Nephron (organoid): Measurements from ENCODE around the gene NEGR1.

Experiments used
- H3K27ac Mint-ChIP-seq, 3 experiments: 2 replicates each; pipeline ENCODE4 v1.8.0; 2020; ENCODE audit warnings: mixed read lengths in 3 of 3, mild to moderate bottlenecking in 2 of 3, moderate library complexity in 1 of 3
- H3K27me3 Mint-ChIP-seq: 2 replicates; pipeline ENCODE4 v1.8.0; 2021; ENCODE audit warnings: low read depth, mild to moderate bottlenecking, moderate library complexity, mixed read lengths
- H3K36me3 Mint-ChIP-seq: 2 replicates; pipeline ENCODE4 v1.8.0; 2020; ENCODE audit warnings: low read depth, mixed read lengths
- H3K4me1 Mint-ChIP-seq: 2 replicates; pipeline ENCODE4 v1.8.0; 2020; ENCODE audit warnings: mixed read lengths
- H3K4me3 Mint-ChIP-seq, 3 experiments: 2 replicates each; pipeline ENCODE4 v1.8.0; 2020; ENCODE audit warnings: mild to moderate bottlenecking in 3 of 3, mixed read lengths in 3 of 3, moderate library complexity in 2 of 3
- H3K9me3 Mint-ChIP-seq: 2 replicates; pipeline ENCODE4 v1.8.0; 2020; ENCODE audit warnings: mixed read lengths
- CTCF ChIP-seq, 3 experiments: fragments of 200-600 bp; sonication (generic); IDR thresholded peaks; one replicate each; pipeline ENCODE4 v1.5.0; 2021; ENCODE audit warnings: antibody characterized with exemption in 3 of 3; ENCODE audit not compliant: unreplicated experiment in 3 of 3

Gene NEGR1

DNA sequence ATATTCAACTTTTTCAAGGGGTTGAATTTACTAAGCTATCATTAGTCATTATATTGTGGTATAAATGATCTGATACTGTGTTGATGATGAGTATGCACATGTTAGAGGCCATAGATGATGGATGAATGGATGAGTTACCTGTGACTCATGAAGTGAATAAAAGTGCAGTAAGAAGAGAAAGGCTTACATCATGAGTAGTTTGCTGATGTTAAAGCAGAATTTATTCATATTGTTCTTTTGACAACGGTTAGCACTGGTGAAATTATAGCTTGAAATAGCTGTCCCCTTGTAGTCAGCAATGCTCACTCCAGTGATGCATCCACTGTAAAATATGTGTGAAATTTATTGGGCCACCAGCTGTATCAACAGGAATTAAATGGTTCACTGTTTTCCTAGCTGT, 660.6 kb downstream of the NEGR1 start:
- H3K4me3 Mint-ChIP-seq = no peak overlapping the region
- H3K27ac Mint-ChIP-seq = no peak overlapping the region
- no peaks in the 10 kb centered on the region for H3K27me3 Mint-ChIP-seq
- no peaks in the 10 kb centered on the region for H3K9me3 Mint-ChIP-seq
- no peak for TF ChIP-seq CTCF (IDR thresholded peaks at IDR 0.05; ENCODE audit: unreplicated experiment in 3 of 3)
- no peaks in the 10 kb centered on the region for H3K36me3 Mint-ChIP-seq
- H3K4me1 Mint-ChIP-seq = no peaks in the 10 kb centered on the region

GRCh38 chr1:71618766-71619530, 663.4 kb downstream of the NEGR1 start:
- Mint-ChIP-seq H3K36me3 (no peaks in the 10 kb centered on the region), H3K27me3 (no peaks in the 10 kb centered on the region), H3K4me1 (no peaks in the 10 kb centered on the region), H3K9me3 (no peaks in the 10 kb centered on the region), H3K27ac (no peak overlapping the region), H3K4me3 (no peak overlapping the region)
- no peak for TF ChIP-seq CTCF (IDR thresholded peaks at IDR 0.05; ENCODE audit: unreplicated experiment in 3 of 3)

- Mint-ChIP-seq H3K27ac (no peak overlapping the region), H3K9me3 (no peaks in the 10 kb centered on the region), H3K36me3 (no peaks in the 10 kb centered on the region), H3K4me3 (no peak overlapping the region), H3K4me1 (no peaks in the 10 kb centered on the region), H3K27me3 (no peaks in the 10 kb centered on the region)
- no peak for TF ChIP-seq CTCF (IDR thresholded peaks at IDR 0.05; ENCODE audit: unreplicated experiment in 3 of 3)
These were observed 664.1 kb downstream of the NEGR1 start for GRCh38 chr1:71618191-71618590.

- no peak for TF ChIP-seq CTCF (IDR thresholded peaks at IDR 0.05; ENCODE audit: unreplicated experiment in 3 of 3)
- H3K36me3 Mint-ChIP-seq = no peaks in the 10 kb centered on the region
- H3K4me3 Mint-ChIP-seq = no peak overlapping the region
- no peak overlapping the region for H3K27ac Mint-ChIP-seq
- no peaks in the 10 kb centered on the region for H3K4me1 Mint-ChIP-seq
- H3K9me3 Mint-ChIP-seq = no peaks in the 10 kb centered on the region
- H3K27me3 Mint-ChIP-seq = peaks cover 5% of the 10 kb centered on the region
These were observed 671.9 kb downstream of the NEGR1 start for GRCh38 chr1:71610476-71610875.

DNA sequence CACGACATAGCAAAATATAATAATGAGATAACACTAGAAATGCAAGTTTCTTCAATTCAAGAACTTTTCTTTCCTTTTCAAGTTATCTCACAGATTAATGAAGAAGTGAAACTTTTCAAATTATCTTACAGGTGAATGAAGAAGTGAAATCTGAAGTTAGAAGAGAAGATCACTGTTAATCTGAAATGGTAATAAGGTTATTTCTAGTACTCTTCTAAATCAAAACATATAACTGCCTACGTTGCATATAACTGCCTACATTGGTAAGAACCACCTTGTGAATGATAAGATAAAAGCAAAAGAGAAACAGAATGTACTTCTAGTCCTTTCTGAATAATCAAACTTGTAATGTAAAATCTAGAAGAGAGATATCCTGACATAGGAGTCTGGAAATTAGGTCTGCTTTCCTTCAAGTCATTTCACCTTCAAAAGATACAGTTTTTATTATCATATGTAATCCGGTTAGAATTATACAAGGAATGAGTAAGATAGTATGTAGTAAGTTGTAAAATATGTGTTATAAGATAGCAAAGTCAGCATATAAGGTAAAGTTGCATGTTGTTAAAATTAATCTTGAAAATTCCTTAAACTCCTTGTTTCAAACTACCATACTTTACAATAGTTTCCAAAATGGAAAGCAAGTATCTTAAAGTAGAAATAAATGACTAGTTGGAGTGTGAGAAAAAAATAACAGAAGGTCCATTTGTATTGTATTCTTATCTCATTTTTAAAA, 679.1 kb downstream of the NEGR1 start:
- no peaks in the 10 kb centered on the region for H3K4me1 Mint-ChIP-seq
- H3K4me3 Mint-ChIP-seq = no peak overlapping the region
- H3K9me3 Mint-ChIP-seq = peaks cover 2% of the 10 kb centered on the region
- H3K27me3 Mint-ChIP-seq = no peaks in the 10 kb centered on the region
- H3K27ac Mint-ChIP-seq = no peak overlapping the region
- no peaks in the 10 kb centered on the region for H3K36me3 Mint-ChIP-seq
- TF ChIP-seq CTCF (IDR thresholded peaks at IDR 0.05; ENCODE audit: unreplicated experiment in 3 of 3) = no peak
